NCI-H748 (cell line): ENCODE results near the gene MKNK2.
"Not testable (repeated sequence)": the region's sequence is repeated elsewhere in the genome, so short reads cannot be mapped to it uniquely, and the experiment has no call there.

Experiments used
- DNase-seq: peaks from one replicate; lab custom pipeline; 2025; ENCODE audit not compliant: unreplicated experiment; lab: John Stamatoyannopoulos, UW

The MKNK2 gene

DNA sequence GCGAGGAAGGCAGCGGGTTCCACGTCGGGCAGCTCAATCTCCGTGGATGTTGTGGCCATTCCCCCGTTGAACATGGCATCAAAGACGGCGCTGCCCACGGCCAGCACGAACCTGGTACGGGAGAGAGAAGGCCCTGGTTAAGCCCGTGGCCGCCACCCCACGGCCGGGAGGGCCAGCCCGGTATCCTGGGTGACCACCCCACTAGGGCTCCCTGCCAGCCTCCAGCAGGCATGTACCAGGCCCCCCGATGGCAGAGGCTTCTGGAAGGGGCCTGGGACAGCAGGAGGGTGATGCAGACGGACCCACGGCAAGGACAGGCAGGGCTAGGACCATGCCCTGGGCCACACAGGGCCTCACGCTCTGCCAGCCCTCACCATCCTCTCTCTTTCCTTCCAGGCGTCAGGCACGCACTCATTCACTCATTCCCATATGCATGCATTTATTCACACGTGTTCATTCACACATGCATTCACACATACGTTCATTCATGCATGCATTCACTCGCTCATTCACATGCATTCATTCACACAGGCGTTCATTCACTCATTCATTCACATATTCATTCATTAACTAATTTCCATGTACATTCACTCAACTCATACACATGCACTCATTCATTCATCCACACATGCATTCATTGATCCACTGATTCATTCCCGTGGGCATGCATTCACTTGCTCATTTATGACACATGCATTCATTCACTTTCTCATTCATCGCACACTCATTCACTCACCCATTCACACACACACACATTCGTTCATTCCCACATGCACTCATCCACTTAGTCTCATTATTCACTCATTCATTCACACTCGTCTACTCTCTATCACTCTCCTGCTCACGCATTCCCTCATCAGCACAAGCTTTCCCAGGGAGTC lies 53.5 kb downstream of the MKNK2 start:
- no peak for DNase-seq

DNA sequence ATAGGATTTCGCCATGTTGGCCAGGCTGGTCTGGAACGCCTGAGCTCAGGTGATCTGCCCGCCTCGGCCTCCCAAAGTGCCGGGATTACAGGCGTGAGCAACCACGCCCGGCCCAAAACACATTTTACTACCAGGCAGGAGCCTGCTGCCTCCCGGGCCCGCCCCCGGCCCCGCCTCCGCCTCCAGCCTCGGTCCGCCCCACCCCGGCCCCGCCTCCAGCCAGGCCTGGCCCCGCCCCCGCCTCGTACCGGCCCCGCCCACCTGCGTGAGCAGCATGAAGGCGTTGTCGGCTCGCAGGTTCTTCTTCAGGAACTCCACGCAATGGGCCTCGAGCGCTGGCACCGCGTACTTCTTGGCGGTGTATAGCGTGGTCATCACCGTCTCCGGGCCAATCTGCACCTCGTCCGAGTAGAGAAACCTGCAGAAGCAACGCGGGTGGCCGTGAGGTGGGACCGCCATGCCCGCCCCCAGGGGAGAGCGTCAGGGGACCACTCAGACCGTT lies 58.2 kb downstream of the MKNK2 start:
- no peak for DNase-seq

DNA sequence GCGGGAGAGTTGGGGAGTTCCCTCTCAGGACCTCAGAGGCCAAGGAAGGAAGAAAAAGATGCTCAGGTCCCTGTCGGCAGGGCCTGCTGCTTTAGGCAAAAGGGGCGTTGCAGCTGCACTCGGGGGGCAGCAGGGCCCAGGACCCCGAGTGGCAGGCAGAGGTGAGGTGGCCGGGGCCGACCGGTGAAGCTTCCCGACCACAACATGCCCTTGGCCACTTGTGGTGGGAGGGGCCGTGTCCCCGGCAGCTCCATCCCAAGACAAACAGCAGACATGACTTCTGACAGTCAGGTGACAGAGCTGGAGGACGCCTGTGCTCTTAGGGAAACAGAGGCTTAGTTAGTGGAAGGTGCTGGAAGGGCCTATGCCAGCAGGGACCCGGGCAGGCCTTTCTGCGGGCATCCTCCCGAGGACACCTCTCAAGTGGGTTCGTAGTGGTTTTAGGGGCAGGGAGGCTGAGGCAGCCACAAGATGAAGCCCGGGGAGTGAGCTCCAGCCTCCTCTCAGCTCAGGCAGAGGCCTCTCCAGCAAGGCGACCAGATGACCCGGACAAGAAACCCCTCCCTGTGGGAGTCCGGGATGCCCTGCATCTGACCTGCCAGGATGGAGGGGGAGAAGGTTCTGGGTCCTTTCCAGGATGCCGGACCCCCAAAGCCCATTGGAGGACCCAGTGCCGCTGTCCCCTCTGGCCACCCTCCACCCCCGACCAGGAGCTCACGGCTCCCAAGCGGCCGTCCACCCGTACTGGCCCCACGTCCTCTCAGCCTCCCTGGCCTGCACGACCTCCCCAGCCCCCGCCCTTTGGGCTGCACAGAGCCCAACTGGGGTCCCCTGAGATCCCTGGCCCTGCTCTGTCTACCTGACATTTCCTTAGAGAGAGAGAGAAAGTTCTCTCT lies 59.8 kb downstream of the MKNK2 start:
- DNase-seq, result no peak

DNA sequence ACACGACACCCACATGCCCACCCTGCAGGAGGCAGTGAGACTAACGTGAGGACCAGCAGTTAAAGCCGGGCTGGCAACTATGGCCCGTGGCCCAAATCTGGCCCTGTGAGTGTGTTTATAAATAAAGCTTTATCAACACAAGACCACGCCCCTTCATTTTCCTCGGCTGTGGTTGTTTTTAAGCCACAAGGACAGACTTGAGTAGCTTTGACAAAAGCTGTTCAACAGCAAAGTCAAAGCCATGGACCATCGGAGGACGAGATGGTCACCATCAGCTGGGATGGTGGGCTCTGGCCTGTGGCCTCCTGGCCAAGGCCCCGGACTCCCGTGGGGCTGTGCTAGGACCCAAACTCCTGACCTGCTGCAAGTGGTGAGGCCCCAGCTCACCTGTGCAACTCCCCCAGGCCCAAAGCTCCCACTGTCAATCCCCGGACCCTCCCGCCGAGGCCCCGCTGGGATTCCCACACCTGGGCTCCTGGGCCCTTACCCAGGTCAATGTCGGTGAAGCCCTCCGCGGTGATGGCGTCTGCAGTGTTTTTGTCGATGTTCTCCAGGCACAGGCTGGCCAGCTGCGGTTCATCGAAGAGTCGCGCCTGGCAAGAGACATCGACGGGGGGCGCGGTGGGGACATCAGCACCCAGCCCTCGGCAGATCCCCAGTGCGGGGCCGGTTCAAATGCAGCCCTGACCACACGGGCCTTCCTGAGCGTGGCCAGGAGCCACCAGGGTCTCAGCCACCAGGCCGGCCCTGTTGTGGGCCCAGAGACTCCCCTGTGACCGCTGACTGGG lies 60.6 kb downstream of the MKNK2 start:
- DNase-seq, result no peak

DNA sequence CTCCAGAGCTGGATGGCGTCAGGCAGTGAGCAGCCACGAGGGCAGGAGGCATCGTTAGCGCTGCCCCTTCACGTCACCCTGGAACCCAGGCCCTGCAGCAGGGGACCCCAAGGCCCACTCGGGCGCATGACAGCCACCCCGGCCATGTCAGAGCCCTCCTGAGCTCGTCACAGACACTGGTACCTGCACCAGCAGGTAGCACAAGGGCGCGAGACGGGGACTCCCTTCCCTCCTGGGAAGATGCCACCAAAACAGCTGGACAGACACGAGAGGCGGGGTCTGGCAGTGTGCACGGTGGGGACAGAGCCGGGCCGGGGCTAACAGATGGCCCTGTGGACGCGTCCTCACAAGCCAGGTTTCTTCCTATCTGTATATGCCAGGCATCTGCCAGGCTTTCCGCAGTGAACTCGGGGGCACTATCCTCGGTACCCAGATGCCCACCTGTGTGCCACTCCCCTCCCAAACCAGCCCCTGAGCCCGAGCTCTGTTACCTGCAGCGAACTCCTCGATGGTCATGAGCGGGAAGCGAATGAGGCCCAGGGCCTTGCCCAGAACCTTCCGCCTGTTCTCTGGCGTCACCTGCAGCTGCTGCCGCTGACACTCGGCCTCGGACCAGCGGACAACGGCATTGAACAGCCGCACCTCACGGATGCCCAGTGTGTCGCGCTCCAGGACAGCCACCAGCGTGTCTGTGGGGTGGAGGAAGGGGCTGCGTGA lies 61.4 kb downstream of the MKNK2 start:
- no peak for DNase-seq

DNA sequence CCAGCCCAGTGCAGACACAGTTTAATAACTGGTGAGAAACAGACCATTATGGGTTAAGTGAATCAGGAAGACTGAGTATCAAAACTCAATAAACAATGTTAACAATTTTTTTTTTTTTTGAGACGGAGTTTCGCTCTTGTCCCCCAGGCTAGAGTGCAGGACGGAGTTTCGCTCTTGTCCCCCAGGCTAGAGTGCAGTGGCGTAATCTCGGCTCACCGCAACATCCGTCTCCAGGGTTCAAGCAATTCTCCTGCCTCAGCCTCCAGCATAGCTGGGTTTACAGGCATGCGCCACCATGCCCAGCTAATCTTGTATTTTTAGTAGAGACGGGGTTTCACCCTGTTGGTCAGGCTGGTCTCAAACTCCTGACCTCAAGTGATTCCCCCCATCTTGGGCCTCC lies 62.6 kb downstream of the MKNK2 start:
- not testable (repeated sequence) for DNase-seq
